GM23338 (cell line): ENCODE data around the gene ANKRD22. TPM values are rescaled to one million over a fixed set of nuclear protein-coding genes. Genes with fewer than 3 reads are reported as not detected.

Experiments
- ATAC-seq: fragments of 200-7000 bp; cut with Tn5 transposase; 3 replicates; pipeline ENCODE4 v1.9.1; 2020
- DNase-seq: peaks from one replicate; pipeline ENCODE4 v3.0.0-alpha.2; 2015; ENCODE audit warnings: low spot score
- H2AFZ ChIP-seq: fragments of 200-600 bp; sonication (generic); 2 replicates; pipeline ENCODE4 v1.8.0; 2016; ENCODE audit warnings: antibody characterized with exemption, mild to moderate bottlenecking, moderate library complexity
- H3F3A ChIP-seq: fragments of 200-600 bp; sonication (generic); replicated peaks from 2 replicates; pipeline ENCODE4 v1.8.0; 2017; ENCODE audit warnings: antibody characterized with exemption, mixed run types, low read depth
- H3K27ac ChIP-seq: fragments of 200-600 bp; sonication (generic); 2 replicates; pipeline ENCODE4 v1.6.1; 2016; ENCODE audit warnings: low read depth
- H3K27me3 ChIP-seq: fragments of 200-600 bp; sonication (generic); 2 replicates; pipeline ENCODE4 v1.8.0; 2016; ENCODE audit warnings: mild to moderate bottlenecking, mixed run types, moderate library complexity; ENCODE audit not compliant: insufficient read depth
- H3K36me3 ChIP-seq: fragments of 200-600 bp; sonication (generic); 2 replicates; pipeline ENCODE4 v1.8.0; 2016; ENCODE audit warnings: mild to moderate bottlenecking; ENCODE audit not compliant: insufficient read depth
- H3K4me1 ChIP-seq: fragments of 200-600 bp; sonication (generic); 2 replicates; pipeline ENCODE4 v1.8.0; 2016; ENCODE audit warnings: mild to moderate bottlenecking, moderate library complexity; ENCODE audit not compliant: insufficient read depth
- H3K4me2 ChIP-seq: fragments of 200-600 bp; sonication (generic); 2 replicates; pipeline ENCODE4 v1.7.1; 2017; ENCODE audit warnings: mixed run types
- H3K4me3 ChIP-seq: fragments of 200-600 bp; sonication (generic); 2 replicates; pipeline ENCODE4 v1.6.1; 2016; ENCODE audit warnings: mixed run types
- H3K79me2 ChIP-seq: fragments of 200-600 bp; sonication (generic); replicated peaks from 2 replicates; pipeline ENCODE4 v1.8.0; 2017; ENCODE audit warnings: mild to moderate bottlenecking; ENCODE audit not compliant: insufficient read depth
- H3K9me2 ChIP-seq: fragments of 200-600 bp; sonication (generic); 2 replicates; pipeline ENCODE4 v1.8.0; 2017; ENCODE audit not compliant: insufficient read depth
- H4K20me1 ChIP-seq: fragments of 200-600 bp; sonication (generic); replicated peaks from 2 replicates; pipeline ENCODE4 v1.8.0; 2017; ENCODE audit warnings: mild to moderate bottlenecking; ENCODE audit not compliant: insufficient read depth
- H3K27ac Mint-ChIP-seq: 2 replicates; pipeline ENCODE4 v1.8.0; 2020; ENCODE audit warnings: inconsistent platforms, mild to moderate bottlenecking, moderate library complexity, mixed read lengths
- H3K27me3 Mint-ChIP-seq: 3 replicates; pipeline ENCODE4 v1.8.0; 2022; ENCODE audit warnings: low read depth, mild to moderate bottlenecking, moderate library complexity, mixed read lengths, inconsistent platforms; ENCODE audit not compliant: insufficient read depth, poor library complexity
- H3K36me3 Mint-ChIP-seq: 3 replicates; pipeline ENCODE4 v1.8.0; 2021; ENCODE audit warnings: low read depth, mild to moderate bottlenecking, inconsistent platforms, moderate library complexity, mixed read lengths
- H3K4me1 Mint-ChIP-seq: 3 replicates; pipeline ENCODE4 v1.8.0; 2020; ENCODE audit warnings: mild to moderate bottlenecking, inconsistent platforms, mixed read lengths
- H3K4me3 Mint-ChIP-seq: 3 replicates; pipeline ENCODE4 v1.8.0; 2021; ENCODE audit warnings: moderate library complexity, mild to moderate bottlenecking, inconsistent platforms, mixed read lengths
- H3K9me3 Mint-ChIP-seq: 3 replicates; pipeline ENCODE4 v1.8.0; 2020; ENCODE audit warnings: moderate library complexity, mild to moderate bottlenecking, inconsistent platforms, mixed read lengths
- JUNB ChIP-seq: IDR thresholded peaks from one replicate; pipeline ENCODE4 v1.6.1; 2016; ENCODE audit warnings: antibody characterized with exemption; ENCODE audit not compliant: unreplicated experiment
- NANOG ChIP-seq: IDR thresholded peaks from 2 replicates; pipeline ENCODE4 v1.6.1; 2016; ENCODE audit warnings: antibody characterized with exemption, borderline replicate concordance
- POLR2AphosphoS5 ChIP-seq: IDR thresholded peaks from 2 replicates; pipeline ENCODE4 v1.6.1; 2016; ENCODE audit warnings: antibody characterized with exemption, low read depth
- ZNF331 ChIP-seq: fragments of 250-450 bp; sonication (Bioruptor Pico); IDR thresholded peaks from 2 replicates; pipeline ENCODE4 v1.5.0; 2020; ENCODE audit warnings: low read depth, mild to moderate bottlenecking, moderate library complexity
- ZNF462 ChIP-seq: fragments of 250-450 bp; sonication (Bioruptor Pico); IDR thresholded peaks from 2 replicates; pipeline ENCODE4 v1.5.0; 2020; ENCODE audit warnings: mild to moderate bottlenecking, moderate library complexity
- polyA plus RNA-seq: library from polyadenylated mRNA; unstranded; fragments of >200 nt; fragmentation: Nextera tagmentation; extraction: Ambion mirVana; gene quantifications from 2 replicates; pipeline ENCODE4 v1.2.1, GENCODE V29; 2016
- total RNA-seq: library from RNA; depleted of rRNA; stranded (reverse); fragments of >200 nt; shearing (Covaris generic); gene quantifications from 2 replicates; pipeline ENCODE4 v1.2.3, GENCODE V29; 2014

Gene ANKRD22
- total and polyA plus RNA-seq, 2 experiments from 2014 or later = not detected

GRCh38 chr10:88841316-88842111, 10.1 kb downstream of the ANKRD22 start (continued):
- TF ChIP-seq ZNF462 (CRISPR knock-in tag) (no peak), NANOG (no peak), ZNF331 (CRISPR knock-in tag) (no peak), POLR2AphosphoS5 (no peak), JUNB (no peak)

- Mint-ChIP-seq H3K9me3 (no peaks in the 10 kb centered on the region), H3K4me3 (no peak overlapping the region), H3K27ac (no peak overlapping the region), H3K36me3 (no peaks in the 10 kb centered on the region), H3K4me1 (no peaks in the 10 kb centered on the region), H3K27me3 (no peaks in the 10 kb centered on the region)
- H3K9me2 ChIP-seq = no peaks in the 10 kb centered on the region
- no peaks in the 10 kb centered on the region for H3K36me3 ChIP-seq
- no peaks in the 10 kb centered on the region for H3K4me1 ChIP-seq
- H2AFZ ChIP-seq = no peak overlapping the region
- H3K27ac ChIP-seq = no peak overlapping the region
- H3K4me2 ChIP-seq = no peak overlapping the region
- DNase-seq = no peak
- no peak overlapping the region for H3K4me3 ChIP-seq
- H3K27me3 ChIP-seq = no peaks in the 10 kb centered on the region
- ATAC-seq = no peak
- no peaks in the 10 kb centered on the region for H3K79me2 ChIP-seq
- no peaks in the 10 kb centered on the region for H4K20me1 ChIP-seq
- H3F3A ChIP-seq = no peaks in the 10 kb centered on the region
- no peak for TF ChIP-seq ZNF462 (CRISPR knock-in tag)
Measured at GRCh38 chr10:88840881-88841280, 10.8 kb downstream of the ANKRD22 start.
